Testis (tissue), 3 donors: ENCODE measurements around the gene DIDO1. TPM values are rescaled to one million over a fixed set of nuclear protein-coding genes. Genes with fewer than 3 reads are reported as not detected.

Source experiments
- DNase-seq: peaks from one replicate; pipeline ENCODE4 v3.0.0-alpha.2; 2019
- H3K27ac ChIP-seq, 2 donors: fragments of 200-600 bp; sonication (generic); one replicate each; pipeline ENCODE4 v1.5.1; 2019
- H3K27me3 ChIP-seq: fragments of 200-600 bp; sonication (generic); one replicate; pipeline ENCODE4 v1.5.1; 2019
- H3K36me3 ChIP-seq: fragments of 200-600 bp; sonication (generic); one replicate; pipeline ENCODE4 v1.5.1; 2017; ENCODE audit warnings: low read depth; ENCODE audit errors: missing control alignments
- H3K4me1 ChIP-seq: fragments of 200-600 bp; sonication (generic); one replicate; pipeline ENCODE4 v1.5.1; 2019
- H3K4me3 ChIP-seq, 2 donors: fragments of 200-600 bp; sonication (generic); one replicate each; pipeline ENCODE4 v1.5.1; 2017 to 2019
- H3K9me3 ChIP-seq: fragments of 200-600 bp; sonication (generic); one replicate; pipeline ENCODE4 v1.5.1; 2017
- CTCF ChIP-seq, 3 experiments: fragments of 450-650 bp in 2 of 3; fragments of 200-600 bp in 1 of 3; sonication (generic) in 1 of 3; IDR thresholded peaks; one replicate each; pipeline ENCODE4 v1.5.1; 2016 to 2019; ENCODE audit warnings: antibody characterized with exemption in 3 of 3, mild to moderate bottlenecking in 2 of 3, moderate library complexity in 1 of 3
- POLR2A ChIP-seq: fragments of 450-650 bp; IDR thresholded peaks from one replicate; pipeline ENCODE4 v1.6.1; 2017; ENCODE audit warnings: antibody characterized with exemption, mild to moderate bottlenecking, moderate library complexity
- WGBS, 2 donors: methylation state at CpG; one replicate each; pipeline ENCODE4 v1.1.5; 2018; 5-methylcytosine and 5-hydroxymethylcytosine counted together
- intact Hi-C: fragments of 100-400 bp; cut with DNase I; formaldehyde crosslinking; loops from one replicate; pipeline ENCODE4 v1.15.1; 2023; ENCODE audit warnings: low total_unique reads
- polyA plus RNA-seq: library from polyadenylated mRNA; stranded (reverse); fragments of 350-450 nt; fragmentation: Illumina TruSeq; extraction: RNeasy Lipid Tissue Mini Kit (QIAGEN cat#74804); gene quantifications from one replicate; pipeline ENCODE4 v1.2.3, GENCODE V29; 2014; ENCODE audit warnings: low read depth, low replicate concordance; ENCODE audit not compliant: insufficient read depth
- total RNA-seq, 2 donors: library from RNA; depleted of rRNA; stranded (reverse); fragments of >200 nt; gene quantifications; one replicate each; pipeline ENCODE4 v1.2.3, GENCODE V29; 2016

DIDO1 gene
- total and polyA plus RNA-seq, 3 donors from 2014 or later = 50.5 to 99.7 (median 98.6) TPM

- intact Hi-C loops = no loop called here
- DNase-seq = no peak
- H3K27ac ChIP-seq = no peak overlapping the region
- TF ChIP-seq CTCF (IDR thresholded peaks at IDR 0.05) (no peak), POLR2A (no peak)
- no peak overlapping the region for H3K4me3 ChIP-seq
- no peaks in the 10 kb centered on the region for H3K9me3 ChIP-seq
- no peaks in the 10 kb centered on the region for H3K27me3 ChIP-seq
- H3K36me3 ChIP-seq = peaks cover 4% of the 10 kb centered on the region
- no peaks in the 10 kb centered on the region for H3K4me1 ChIP-seq
- WGBS, 2 donors = 95 to 98% methylated on average over 4 to 14 of the region's 14 CpGs
These were observed 32.6 kb downstream of the DIDO1 start for GRCh38 chr20:62893700-62894099.

DNA sequence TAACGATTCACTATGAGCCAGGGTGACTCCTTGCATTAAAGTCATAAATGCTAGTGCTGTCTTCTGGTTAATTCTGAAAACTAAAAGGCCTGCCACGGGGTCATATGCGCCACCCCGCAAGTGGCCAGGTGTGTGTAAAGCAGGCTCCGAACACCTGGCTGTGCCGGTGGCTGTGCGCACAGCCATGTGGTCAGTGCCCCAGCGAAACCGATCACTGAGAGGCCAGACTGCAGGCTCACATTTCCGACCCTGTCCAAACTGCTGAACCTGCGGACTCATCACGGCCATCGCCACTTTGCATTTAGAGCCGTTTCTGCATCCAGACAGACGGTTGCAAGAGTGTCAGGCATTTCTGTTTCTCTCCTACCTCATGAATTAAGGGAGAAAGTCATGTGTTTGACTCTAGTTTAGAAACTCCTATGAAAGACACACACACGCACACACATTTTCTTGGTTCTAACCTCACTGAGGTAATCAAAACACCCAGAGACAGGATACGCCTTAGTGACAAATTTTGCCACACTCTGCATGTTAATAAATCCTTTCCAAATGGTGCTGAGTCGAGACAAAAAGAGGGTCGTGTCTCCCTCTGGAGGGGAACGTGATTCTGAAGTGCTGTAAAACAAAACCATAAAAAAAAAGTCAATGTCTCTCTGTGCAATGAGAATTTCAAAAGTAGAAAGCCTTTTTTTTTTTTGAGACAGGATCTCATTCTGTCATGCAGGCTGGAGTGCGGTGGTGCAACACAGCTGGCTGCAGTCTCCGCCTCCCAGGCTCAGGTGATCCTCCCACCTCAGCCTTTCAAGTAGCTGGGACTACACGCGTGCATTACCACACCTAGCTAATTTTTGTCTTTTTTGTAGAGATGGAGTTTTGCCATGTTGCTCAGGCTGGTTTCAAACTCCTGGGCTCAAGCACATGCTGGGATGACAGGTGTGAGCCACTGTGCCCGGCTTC is 33.7 kb downstream of the DIDO1 start:
- Histone ChIP-seq H3K36me3 (peaks cover 4% of the 10 kb centered on the region), H3K27ac (no peak overlapping the region), H3K4me3 (no peak overlapping the region), H3K4me1 (no peaks in the 10 kb centered on the region), H3K9me3 (no peaks in the 10 kb centered on the region), H3K27me3 (no peaks in the 10 kb centered on the region)
- TF ChIP-seq POLR2A = no peak
- TF ChIP-seq CTCF (IDR thresholded peaks at IDR 0.05) = no peak
- DNase-seq = no peak
- WGBS, 2 donors = 90 to 91% methylated on average over 24 to 25 of the region's 25 CpGs
- intact Hi-C loops = no loop called here

DNA sequence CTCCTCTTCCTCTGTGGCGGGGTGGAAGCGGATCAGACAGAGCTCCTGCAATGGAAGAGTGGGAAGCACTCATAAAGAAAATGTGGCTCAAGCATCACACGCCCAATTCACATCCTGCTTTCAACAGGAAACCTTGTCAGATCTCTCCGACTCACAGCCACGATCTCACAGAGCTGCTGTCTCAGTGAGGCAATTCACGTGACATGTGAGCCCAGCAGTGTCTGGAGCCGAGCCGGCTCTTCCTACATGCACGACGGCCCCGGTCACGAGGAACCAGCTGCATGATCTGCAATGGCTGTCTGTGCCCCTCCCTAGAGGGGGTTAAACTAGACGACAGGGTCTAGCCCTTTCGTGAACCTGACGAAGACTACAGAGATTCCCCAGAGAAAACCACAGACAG is 35.2 kb downstream of the DIDO1 start:
- H3K36me3 ChIP-seq = peaks cover 4% of the 10 kb centered on the region
- WGBS, 2 donors = 90 to 91% methylated on average over 15 of the region's 15 CpGs
- H3K27ac ChIP-seq = no peak overlapping the region
- TF ChIP-seq CTCF (IDR thresholded peaks at IDR 0.05) (no peak), POLR2A (no peak)
- H3K9me3 ChIP-seq = no peaks in the 10 kb centered on the region
- no peaks in the 10 kb centered on the region for H3K27me3 ChIP-seq
- H3K4me1 ChIP-seq = no peaks in the 10 kb centered on the region
- intact Hi-C loops = no loop called here
- DNase-seq = no peak
- no peak overlapping the region for H3K4me3 ChIP-seq

GRCh38 chr20:62890444-62890843 is 35.9 kb downstream of the DIDO1 start:
- no peak overlapping the region for H3K4me3 ChIP-seq
- no peaks in the 10 kb centered on the region for H3K27me3 ChIP-seq
- peaks cover 4% of the 10 kb centered on the region for H3K36me3 ChIP-seq
- no peak overlapping the region for H3K27ac ChIP-seq
- DNase-seq = no peak
- TF ChIP-seq CTCF (IDR thresholded peaks at IDR 0.05) = no peak
- intact Hi-C loops = no loop called here
- no peaks in the 10 kb centered on the region for H3K4me1 ChIP-seq
- no peaks in the 10 kb centered on the region for H3K9me3 ChIP-seq
- 86 to 93% methylated on average over 7 of the region's 7 CpGs for WGBS, 2 donors

DNA sequence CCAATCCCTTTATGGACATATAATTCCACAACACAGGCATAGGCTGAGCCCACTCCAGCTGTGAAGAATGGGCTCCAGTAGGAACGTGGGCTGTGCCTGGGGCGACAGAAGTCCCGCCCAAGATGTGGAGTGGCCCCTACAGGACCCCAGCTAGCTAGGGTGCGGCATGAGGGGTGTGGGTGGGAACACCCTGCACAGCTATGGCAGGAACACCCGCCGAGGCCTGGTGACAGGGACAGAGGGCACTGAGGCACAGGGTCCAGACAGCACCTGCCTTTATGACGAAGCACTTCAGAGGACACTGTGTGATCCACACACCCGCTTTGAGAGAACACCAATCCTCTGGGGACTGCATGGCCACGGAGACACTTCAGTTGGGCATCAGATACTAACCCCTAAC is 36.4 kb downstream of the DIDO1 start:
- peaks cover 4% of the 10 kb centered on the region for H3K36me3 ChIP-seq
- H3K4me1 ChIP-seq = no peaks in the 10 kb centered on the region
- intact Hi-C loops = no loop called here
- 82 to 91% methylated on average over 4 to 9 of the region's 9 CpGs for WGBS, 2 donors
- H3K9me3 ChIP-seq = no peaks in the 10 kb centered on the region
- no peak overlapping the region for H3K27ac ChIP-seq
- no peak for DNase-seq
- TF ChIP-seq POLR2A (no peak), CTCF (IDR thresholded peaks at IDR 0.05) (no peak)
- H3K4me3 ChIP-seq = no peak overlapping the region
- no peaks in the 10 kb centered on the region for H3K27me3 ChIP-seq
